OCI-LY7 (cell line): ENCODE results near the gene FLACC1. TPM values are rescaled to one million over a fixed set of nuclear protein-coding genes. Genes with fewer than 3 reads are reported as not detected.

ENCODE experiments used
- BruUV-seq: library from RNA; stranded (reverse); fragments of 400-500 nt; replicated peaks from 2 replicates; lab custom pipeline; 2021; lab: Mats Ljungman, UMichigan
- CTCF ChIA-PET: fragments of 300-600 bp; sonication (Branson Sonifier 250); formaldehyde crosslinking; loops from one replicate; lab custom pipeline; 2022; ENCODE audit warnings: antibody characterized with exemption; ENCODE audit not compliant: unreplicated experiment; lab: Charles Lee
- POLR2A ChIA-PET: fragments of 300-600 bp; sonication (Branson Sonifier 250); formaldehyde crosslinking; loops from one replicate; lab custom pipeline; 2022; ENCODE audit warnings: antibody characterized with exemption; lab: Charles Lee
- DNase-seq: peaks from one replicate; pipeline ENCODE4 v3.0.0-alpha.2; 2015; ENCODE audit warnings: low spot score
- H2AFZ ChIP-seq: fragments of 200-600 bp; sonication (generic), shearing (Covaris generic); 2 replicates; pipeline ENCODE4 v1.6.1; 2014; ENCODE audit warnings: mild to moderate bottlenecking, antibody characterized with exemption, low read length, moderate library complexity
- H3K27ac ChIP-seq: fragments of 200-600 bp; sonication (generic); 2 replicates; pipeline ENCODE4 v1.5.1; 2014; ENCODE audit warnings: mixed run types, low read depth, mild to moderate bottlenecking, moderate library complexity, low read length, inconsistent platforms; ENCODE audit not compliant: poor library complexity, severe bottlenecking
- H3K36me3 ChIP-seq: fragments of 200-600 bp; sonication (generic); 2 replicates; pipeline ENCODE4 v1.6.1; 2014; ENCODE audit warnings: mild to moderate bottlenecking, antibody characterized with exemption, low read length, moderate library complexity, mixed read lengths; ENCODE audit not compliant: insufficient read depth
- H3K4me1 ChIP-seq: fragments of 200-600 bp; sonication (generic); 2 replicates; pipeline ENCODE4 v1.5.1; 2014; ENCODE audit warnings: mild to moderate bottlenecking, low read length; ENCODE audit not compliant: insufficient read depth, poor library complexity, severe bottlenecking
- H3K4me2 ChIP-seq: fragments of 200-600 bp; sonication (generic); 2 replicates; pipeline ENCODE4 v1.6.1; 2014; ENCODE audit warnings: mild to moderate bottlenecking, low read length
- H3K4me3 ChIP-seq: fragments of 200-600 bp; sonication (generic); 2 replicates; pipeline ENCODE4 v1.5.1; 2014; ENCODE audit warnings: mild to moderate bottlenecking, low read depth, low read length; ENCODE audit not compliant: poor library complexity, severe bottlenecking
- H3K79me2 ChIP-seq: fragments of 200-600 bp; sonication (generic); 2 replicates; pipeline ENCODE4 v1.6.1; 2016; ENCODE audit warnings: low read depth, mild to moderate bottlenecking, low read length, moderate library complexity, mixed read lengths; ENCODE audit not compliant: insufficient read depth
- H3K9me2 ChIP-seq: fragments of 200-600 bp; sonication (generic); 2 replicates; pipeline ENCODE4 v1.6.1; 2016; ENCODE audit warnings: mild to moderate bottlenecking, low read length, mixed read lengths; ENCODE audit not compliant: insufficient read depth
- H3K9me3 ChIP-seq: fragments of 200-600 bp; sonication (generic); 2 replicates; pipeline ENCODE4 v1.6.1; 2014; ENCODE audit warnings: mild to moderate bottlenecking, mixed run types, low read length, mixed read lengths
- H4K20me1 ChIP-seq: fragments of 200-600 bp; sonication (generic); 2 replicates; pipeline ENCODE4 v1.6.1; 2014; ENCODE audit warnings: mild to moderate bottlenecking, antibody characterized with exemption, low read length, moderate library complexity, mixed read lengths; ENCODE audit not compliant: insufficient read depth
- EZH2phosphoT487 ChIP-seq: fragments of 200-600 bp; sonication (generic); IDR thresholded peaks from 2 replicates; pipeline ENCODE4 v1.6.1; 2018; ENCODE audit warnings: low read depth, borderline replicate concordance, mild to moderate bottlenecking, mixed run types, antibody characterized with exemption, low read length, moderate library complexity, mixed read lengths
- intact Hi-C: fragments of 100-400 bp; cut with micrococcal nuclease; formaldehyde crosslinking; loops from one replicate; pipeline ENCODE4 v1.10.0; 2022; ENCODE audit not compliant: unreplicated experiment
- total RNA-seq, 2 experiments: library from RNA; depleted of rRNA in 1 of 2; stranded (reverse); fragments of >200 nt in 1 of 2; shearing (Covaris generic) in 1 of 2; gene quantifications; 2 replicates each; pipeline ENCODE4 v1.2.3, GENCODE V29; 2014 to 2022
- TF ChIP-seq, protein P1 (sequence below): fragments of 200-600 bp; sonication (generic); conservative IDR thresholded peaks from 2 replicates; pipeline ENCODE4 v1.5.1; 2014; ENCODE audit warnings: mild to moderate bottlenecking, antibody characterized with exemption, low read length, moderate library complexity, mixed read lengths

FLACC1 gene
- total RNA-seq, 2 experiments from 2014 or later: 1.2 TPM; not detected in 1

DNA sequence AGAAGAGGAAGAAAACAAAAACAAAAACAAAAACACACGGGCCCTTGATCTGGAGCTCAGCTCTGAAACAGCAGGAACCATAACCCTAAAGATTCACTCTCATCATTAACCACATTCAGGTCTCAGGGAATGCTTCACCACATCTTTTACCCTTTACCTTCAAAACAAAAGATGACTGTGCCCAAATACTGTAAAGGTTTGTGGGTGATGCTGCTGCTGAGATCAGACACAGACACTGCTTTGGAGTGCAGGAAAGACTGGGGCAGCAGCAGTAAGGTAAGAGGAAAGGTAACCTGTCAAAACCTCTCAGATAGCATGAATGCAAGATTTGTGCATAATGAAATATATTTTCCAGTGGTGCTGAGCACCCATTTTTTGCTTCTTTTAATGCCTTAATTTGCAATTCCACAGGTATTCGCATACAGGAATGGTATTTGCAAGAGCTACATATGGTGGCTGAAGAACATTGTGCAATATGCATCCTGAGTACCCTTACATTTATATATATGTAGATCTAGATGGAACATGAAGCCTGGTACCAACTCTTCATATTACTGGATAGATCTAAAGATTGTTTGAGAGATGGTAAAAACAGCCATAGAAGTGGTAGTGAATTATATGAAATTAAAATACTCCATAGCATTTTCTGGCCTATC is 4.1 kb upstream of the FLACC1 start:
- no peak overlapping the region for H3K4me3 ChIP-seq
- no peak overlapping the region for H2AFZ ChIP-seq
- H3K9me2 ChIP-seq: no peaks in the 10 kb centered on the region
- TF ChIP-seq, protein P1, sequence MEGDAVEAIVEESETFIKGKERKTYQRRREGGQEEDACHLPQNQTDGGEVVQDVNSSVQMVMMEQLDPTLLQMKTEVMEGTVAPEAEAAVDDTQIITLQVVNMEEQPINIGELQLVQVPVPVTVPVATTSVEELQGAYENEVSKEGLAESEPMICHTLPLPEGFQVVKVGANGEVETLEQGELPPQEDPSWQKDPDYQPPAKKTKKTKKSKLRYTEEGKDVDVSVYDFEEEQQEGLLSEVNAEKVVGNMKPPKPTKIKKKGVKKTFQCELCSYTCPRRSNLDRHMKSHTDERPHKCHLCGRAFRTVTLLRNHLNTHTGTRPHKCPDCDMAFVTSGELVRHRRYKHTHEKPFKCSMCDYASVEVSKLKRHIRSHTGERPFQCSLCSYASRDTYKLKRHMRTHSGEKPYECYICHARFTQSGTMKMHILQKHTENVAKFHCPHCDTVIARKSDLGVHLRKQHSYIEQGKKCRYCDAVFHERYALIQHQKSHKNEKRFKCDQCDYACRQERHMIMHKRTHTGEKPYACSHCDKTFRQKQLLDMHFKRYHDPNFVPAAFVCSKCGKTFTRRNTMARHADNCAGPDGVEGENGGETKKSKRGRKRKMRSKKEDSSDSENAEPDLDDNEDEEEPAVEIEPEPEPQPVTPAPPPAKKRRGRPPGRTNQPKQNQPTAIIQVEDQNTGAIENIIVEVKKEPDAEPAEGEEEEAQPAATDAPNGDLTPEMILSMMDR: no peak
- no peak for TF ChIP-seq EZH2phosphoT487
- H3K4me2 ChIP-seq: no peak overlapping the region
- ChIA-PET CTCF (no interaction called here), POLR2A (interaction anchor here (0.6 to 0.8 kb wide), 2 partner anchors 27 to 101 kb away, joined by 3 to 4 read pairs; no protein-coding TSS in a partner anchor)
- peaks cover 5% of the 10 kb centered on the region; the same call in 1 of the 2 replicates for H3K9me3 ChIP-seq
- intact Hi-C loops: no loop called here
- H3K4me1 ChIP-seq: no peaks in the 10 kb centered on the region
- no peaks in the 10 kb centered on the region for H3K79me2 ChIP-seq
- H3K27ac ChIP-seq: no peak overlapping the region
- BruUV-seq: no TSS peak
- DNase-seq: no peak
- peaks cover 7% of the 10 kb centered on the region for H3K36me3 ChIP-seq
- H4K20me1 ChIP-seq: no peaks in the 10 kb centered on the region

DNA sequence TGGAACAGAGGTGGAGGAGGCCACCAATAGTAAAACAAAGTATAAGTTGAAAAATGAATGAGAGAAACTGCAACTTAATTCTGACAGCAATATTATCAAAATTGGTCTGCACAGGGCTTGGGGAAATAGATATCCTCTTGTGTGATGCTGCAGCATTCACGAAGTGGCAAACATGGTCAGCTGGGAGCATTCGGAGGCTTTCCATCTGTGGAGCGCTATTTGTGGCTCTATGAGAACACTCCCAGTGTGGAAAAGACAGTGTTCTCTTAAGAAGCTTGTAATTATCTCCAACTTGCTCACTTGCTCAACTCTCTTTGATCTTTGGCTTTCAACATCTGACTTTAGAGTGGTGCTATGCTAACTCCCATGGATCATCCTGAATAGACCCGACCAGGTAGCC is 3.1 kb upstream of the FLACC1 start:
- Histone ChIP-seq H3K9me3 (peaks cover 5% of the 10 kb centered on the region; the same call in 1 of the 2 replicates), H2AFZ (no peak overlapping the region), H4K20me1 (no peaks in the 10 kb centered on the region), H3K9me2 (no peaks in the 10 kb centered on the region), H3K79me2 (no peaks in the 10 kb centered on the region), H3K36me3 (peaks cover 7% of the 10 kb centered on the region), H3K4me3 (no peak overlapping the region), H3K27ac (no peak overlapping the region), H3K4me1 (no peaks in the 10 kb centered on the region), H3K4me2 (no peak overlapping the region)
- no peak for DNase-seq
- intact Hi-C loops: no loop called here
- BruUV-seq: no TSS peak
- TF ChIP-seq, protein P1: no peak
- no peak for TF ChIP-seq EZH2phosphoT487
- CTCF ChIA-PET: no interaction called here
- POLR2A ChIA-PET: no interaction called here

DNA sequence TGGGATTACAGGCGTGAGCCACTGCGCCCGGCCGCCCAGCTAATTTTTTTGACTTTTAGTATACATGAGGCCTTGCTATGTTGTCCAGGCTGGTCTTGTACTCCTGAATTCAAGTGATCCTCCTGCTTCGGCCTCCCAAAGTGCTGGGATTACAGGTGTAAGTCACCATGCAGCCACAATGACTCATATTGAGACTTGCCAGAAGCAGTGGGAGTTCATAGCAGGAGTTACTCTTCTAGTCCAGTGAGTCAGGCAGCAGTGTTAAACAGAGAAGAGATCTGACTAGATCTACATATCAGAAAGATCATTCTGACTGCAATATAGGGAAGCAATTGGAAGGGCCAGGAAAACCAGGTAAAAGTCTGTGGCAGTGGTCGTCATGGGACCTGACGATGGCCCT is 1.5 kb upstream of the FLACC1 start:
- no TSS peak for BruUV-seq
- H3K4me3 ChIP-seq: no peak overlapping the region
- H3K4me2 ChIP-seq: no peak overlapping the region
- ChIA-PET CTCF (no interaction called here), POLR2A (interaction anchor here (0.5 to 1.1 kb wide), 2 partner anchors 14 to 422 kb away, joined by 3 to 6 read pairs; partner anchors contain the start of gene ALS2)
- no peak overlapping the region for H2AFZ ChIP-seq
- intact Hi-C loops: no loop called here
- H3K4me1 ChIP-seq: no peaks in the 10 kb centered on the region
- H4K20me1 ChIP-seq: no peaks in the 10 kb centered on the region
- H3K9me3 ChIP-seq: peaks cover 5% of the 10 kb centered on the region; the same call in 1 of the 2 replicates
- H3K27ac ChIP-seq: no peak overlapping the region
- DNase-seq: no peak
- TF ChIP-seq, protein P1: no peak
- no peak for TF ChIP-seq EZH2phosphoT487
- H3K79me2 ChIP-seq: no peaks in the 10 kb centered on the region
- H3K9me2 ChIP-seq: no peaks in the 10 kb centered on the region
- H3K36me3 ChIP-seq: peaks cover 7% of the 10 kb centered on the region
